ENCODE data around the gene TGM6.

DNA sequence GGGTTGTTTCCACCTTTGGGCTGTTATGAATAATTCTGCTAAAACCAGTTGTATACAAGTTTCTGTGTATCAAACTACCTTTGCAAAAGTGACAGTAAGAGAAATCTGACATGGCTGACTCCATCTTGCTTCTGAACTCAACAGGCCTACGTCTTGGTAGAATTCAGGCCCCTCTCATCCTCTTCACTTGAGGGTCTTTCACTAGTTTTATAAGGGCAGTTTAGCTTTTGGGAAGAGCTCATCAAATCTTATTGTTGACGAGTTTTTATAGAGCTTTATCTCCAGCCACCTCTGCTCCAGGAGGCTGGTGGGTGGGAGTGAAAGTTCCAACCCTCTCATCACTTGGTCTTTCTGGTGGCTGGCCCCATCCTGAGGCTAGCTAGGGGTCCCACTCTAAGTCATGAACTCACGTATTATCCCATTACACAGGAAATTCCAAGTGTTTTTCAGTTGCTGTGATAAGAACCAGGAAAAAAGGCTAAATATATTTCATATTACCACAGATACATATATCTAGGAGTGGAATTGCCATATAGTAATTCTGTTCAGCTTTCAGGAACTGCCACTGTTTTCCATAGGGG is 78.3 kb downstream of the TGM6 start:
- TF ChIP-seq, protein P1, sequence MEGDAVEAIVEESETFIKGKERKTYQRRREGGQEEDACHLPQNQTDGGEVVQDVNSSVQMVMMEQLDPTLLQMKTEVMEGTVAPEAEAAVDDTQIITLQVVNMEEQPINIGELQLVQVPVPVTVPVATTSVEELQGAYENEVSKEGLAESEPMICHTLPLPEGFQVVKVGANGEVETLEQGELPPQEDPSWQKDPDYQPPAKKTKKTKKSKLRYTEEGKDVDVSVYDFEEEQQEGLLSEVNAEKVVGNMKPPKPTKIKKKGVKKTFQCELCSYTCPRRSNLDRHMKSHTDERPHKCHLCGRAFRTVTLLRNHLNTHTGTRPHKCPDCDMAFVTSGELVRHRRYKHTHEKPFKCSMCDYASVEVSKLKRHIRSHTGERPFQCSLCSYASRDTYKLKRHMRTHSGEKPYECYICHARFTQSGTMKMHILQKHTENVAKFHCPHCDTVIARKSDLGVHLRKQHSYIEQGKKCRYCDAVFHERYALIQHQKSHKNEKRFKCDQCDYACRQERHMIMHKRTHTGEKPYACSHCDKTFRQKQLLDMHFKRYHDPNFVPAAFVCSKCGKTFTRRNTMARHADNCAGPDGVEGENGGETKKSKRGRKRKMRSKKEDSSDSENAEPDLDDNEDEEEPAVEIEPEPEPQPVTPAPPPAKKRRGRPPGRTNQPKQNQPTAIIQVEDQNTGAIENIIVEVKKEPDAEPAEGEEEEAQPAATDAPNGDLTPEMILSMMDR (IDR thresholded peaks at IDR 0.05) = no peak
- no peak for TF ChIP-seq POLR2A (IDR thresholded peaks at IDR 0.05)
